ENCODE results near the gene ALCAM. TPM values are rescaled to one million over a fixed set of nuclear protein-coding genes. Genes with fewer than 3 reads are reported as not detected.
"Not testable (repeated sequence)": the region's sequence is repeated elsewhere in the genome, so short reads cannot be mapped to it uniquely, and the experiment has no call there.

The ALCAM gene
- total RNA-seq, 3 donors from 2014 or later = 12.6 to 23.7 (median 14.8) TPM

- ATAC-seq (no peak), DNase-seq (no peak)
- Histone ChIP-seq H3K9me3 (peaks cover 5% of the 10 kb centered on the region), H3K4me3 (no peak overlapping the region), H3K4me1 (ENCODE audit: low read depth) (no peaks in the 10 kb centered on the region), H3K36me3 (ENCODE audit: low read depth) (no peaks in the 10 kb centered on the region)
- intact Hi-C loops (cut with DNase I, micrococcal nuclease) = no loop called here
- no peak for TF ChIP-seq CTCF (IDR thresholded peaks at IDR 0.05)
Measured at GRCh38 chr3:105401691-105402149, 35.0 kb downstream of the ALCAM start.

- H3K9me3 ChIP-seq = peaks cover 5% of the 10 kb centered on the region
- no peaks in the 10 kb centered on the region for H3K4me1 ChIP-seq (ENCODE audit: low read depth)
- ATAC-seq (no peak), DNase-seq (peak in 1 of 3 donors; percentile 11)
- H3K4me3 ChIP-seq = no peak overlapping the region
- TF ChIP-seq CTCF (IDR thresholded peaks at IDR 0.05) = no peak
- H3K36me3 ChIP-seq (ENCODE audit: low read depth) = no peaks in the 10 kb centered on the region
- intact Hi-C loops (cut with DNase I, micrococcal nuclease) = no loop called here
Measured at GRCh38 chr3:105402287-105402801, 35.6 kb downstream of the ALCAM start.

GRCh38 chr3:105403034-105403433 is 36.3 kb downstream of the ALCAM start:
- H3K4me1 ChIP-seq (ENCODE audit: low read depth); intact Hi-C loops (cut with DNase I, micrococcal nuclease); DNase-seq; H3K36me3 ChIP-seq (ENCODE audit: low read depth); H3K4me3 ChIP-seq; ATAC-seq; H3K9me3 ChIP-seq: not testable (repeated sequence)

GRCh38 chr3:105406268-105406667 is 39.6 kb downstream of the ALCAM start:
- Histone ChIP-seq H3K4me3 (no peak overlapping the region), H3K9me3 (peaks cover 5% of the 10 kb centered on the region), H3K36me3 (ENCODE audit: low read depth) (no peaks in the 10 kb centered on the region), H3K4me1 (ENCODE audit: low read depth) (no peaks in the 10 kb centered on the region)
- no peak for TF ChIP-seq CTCF (IDR thresholded peaks at IDR 0.05)
- intact Hi-C loops (cut with DNase I, micrococcal nuclease) = no loop called here
- no peak for ATAC-seq
- DNase-seq = no peak

- H3K4me1 ChIP-seq (ENCODE audit: low read depth) = no peaks in the 10 kb centered on the region
- H3K4me3 ChIP-seq = no peak overlapping the region
- H3K9me3 ChIP-seq = no peaks in the 10 kb centered on the region
- TF ChIP-seq CTCF (IDR thresholded peaks at IDR 0.05) = no peak
- ATAC-seq (no peak), DNase-seq (no peak)
- intact Hi-C loops (cut with DNase I, micrococcal nuclease) = no loop called here
- H3K36me3 ChIP-seq (ENCODE audit: low read depth) = no peaks in the 10 kb centered on the region
Measured at GRCh38 chr3:105409364-105409763, 42.7 kb downstream of the ALCAM start.

GRCh38 chr3:105413343-105413887 is 46.7 kb downstream of the ALCAM start:
- ATAC-seq = no peak
- no peaks in the 10 kb centered on the region for H3K4me1 ChIP-seq (ENCODE audit: low read depth)
- TF ChIP-seq CTCF (IDR thresholded peaks at IDR 0.05) = no peak
- intact Hi-C loops (cut with DNase I, micrococcal nuclease) = no loop called here
- H3K9me3 ChIP-seq = no peaks in the 10 kb centered on the region
- no peak for DNase-seq
- H3K4me3 ChIP-seq = no peak overlapping the region
- no peaks in the 10 kb centered on the region for H3K36me3 ChIP-seq (ENCODE audit: low read depth)
